ENCODE data around the gene TNNI3. TPM values are rescaled to one million over a fixed set of nuclear protein-coding genes. Genes with fewer than 3 reads are reported as not detected.
"Not testable (repeated sequence)": the region's sequence is repeated elsewhere in the genome, so short reads cannot be mapped to it uniquely, and the experiment has no call there.

The TNNI3 gene
- total RNA-seq, 2 donors from 2014 or later = 1,897 to 2,132 TPM

DNA sequence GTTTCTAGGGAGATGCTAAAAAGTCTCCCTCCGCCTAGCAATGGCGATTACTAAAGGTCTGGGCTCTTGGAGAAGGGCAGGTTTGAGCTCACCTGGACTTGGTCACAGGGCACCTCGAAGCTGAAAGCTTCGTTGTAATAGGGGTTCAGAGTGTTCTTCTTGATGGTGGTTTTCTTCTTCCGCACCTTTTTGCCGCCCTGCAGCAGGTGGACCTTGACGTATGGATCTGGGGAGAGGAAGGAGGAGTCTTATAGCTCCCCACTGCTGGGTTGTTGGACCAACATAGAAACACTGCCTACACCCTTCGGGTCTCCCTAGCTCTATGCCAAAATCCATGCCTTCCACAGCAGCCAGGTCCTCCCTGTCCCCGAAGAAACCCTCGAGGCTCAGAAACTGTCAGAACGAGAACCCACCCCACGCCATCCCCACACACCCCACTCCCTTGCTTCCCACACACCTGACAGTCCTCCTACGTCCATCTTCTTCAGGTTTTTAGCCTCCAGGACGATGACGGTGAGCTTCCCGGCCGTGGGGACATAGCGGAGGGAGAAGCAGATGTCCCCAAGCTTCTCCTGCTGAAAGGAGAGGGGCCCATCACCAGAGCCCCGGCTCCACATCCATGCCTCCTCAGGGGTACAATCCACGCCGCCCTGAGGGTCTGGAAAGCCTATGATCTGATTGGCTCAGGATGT lies 17.0 kb upstream of the TNNI3 start:
- DNase-seq (no peak), ATAC-seq (no peak)
- intact Hi-C loops (cut with DNase I) = no loop called here

DNA sequence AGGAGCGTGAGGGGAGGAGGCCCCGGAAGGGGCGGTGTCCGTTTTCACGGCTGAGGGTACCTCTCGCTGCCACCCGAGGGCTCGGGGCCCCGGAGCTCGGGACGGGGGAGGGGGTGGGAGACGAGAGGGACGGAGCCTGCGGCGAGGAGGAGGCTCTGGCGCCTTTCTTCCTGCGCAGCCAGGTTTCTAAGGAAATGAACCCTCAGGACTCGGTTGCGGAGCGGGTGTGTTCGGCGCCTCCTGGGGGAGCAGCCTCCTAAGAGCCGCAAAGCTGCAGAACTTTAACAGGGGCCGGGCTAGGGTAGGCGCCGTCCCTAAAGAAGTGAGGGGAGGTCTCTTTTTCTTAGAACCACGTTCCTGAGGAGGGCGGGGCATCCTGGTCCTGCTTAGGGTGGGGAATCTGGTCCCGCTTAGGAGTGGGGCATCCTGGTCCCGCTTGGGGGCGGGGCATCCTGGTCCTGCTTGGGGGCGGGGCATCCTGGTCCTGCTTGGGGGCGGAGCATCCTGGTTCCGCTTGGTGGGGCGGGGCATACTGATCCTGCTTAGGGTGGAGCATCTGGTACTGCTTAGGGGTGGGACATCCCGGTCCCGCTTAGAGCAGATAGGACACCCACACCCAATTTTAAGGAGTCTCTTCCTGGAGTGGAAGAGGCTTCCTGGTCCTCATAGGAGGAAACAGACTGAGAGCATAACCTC lies 16.3 kb upstream of the TNNI3 start:
- peak; percentile 86 to 94 for ATAC-seq
- peak; percentile 81 for DNase-seq
- intact Hi-C loops (cut with DNase I) = no loop called here

DNA sequence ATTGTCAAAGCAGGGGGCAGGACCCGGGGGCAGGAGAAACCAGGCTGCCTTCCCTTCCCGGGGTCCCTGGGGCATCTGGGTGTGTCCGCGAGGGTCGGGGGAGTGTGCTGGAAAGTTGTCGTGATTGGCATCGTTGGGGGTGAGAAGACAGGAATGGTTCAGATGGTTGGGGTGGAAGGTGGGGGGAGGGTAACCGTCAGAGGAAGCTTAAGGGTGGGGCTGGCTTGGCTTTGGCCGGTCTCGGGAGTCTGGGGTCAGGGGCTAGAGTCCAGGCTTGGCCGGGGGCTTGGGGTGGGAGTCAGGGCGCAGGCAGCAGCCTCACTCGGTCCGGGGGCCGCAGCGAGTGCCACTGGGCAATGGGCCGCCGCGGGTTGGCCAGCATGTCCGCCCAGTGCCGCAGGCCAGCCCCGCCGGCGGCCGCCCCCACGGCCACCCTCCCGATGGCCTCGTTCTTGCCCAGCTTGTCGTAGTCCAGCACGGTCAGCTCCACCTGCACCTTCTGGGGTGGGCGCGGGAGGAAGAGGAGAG lies 15.7 kb upstream of the TNNI3 start:
- intact Hi-C loops (cut with DNase I) = no loop called here
- ATAC-seq (peak in 1 of 2 donors; percentile 11), DNase-seq (no peak)

DNA sequence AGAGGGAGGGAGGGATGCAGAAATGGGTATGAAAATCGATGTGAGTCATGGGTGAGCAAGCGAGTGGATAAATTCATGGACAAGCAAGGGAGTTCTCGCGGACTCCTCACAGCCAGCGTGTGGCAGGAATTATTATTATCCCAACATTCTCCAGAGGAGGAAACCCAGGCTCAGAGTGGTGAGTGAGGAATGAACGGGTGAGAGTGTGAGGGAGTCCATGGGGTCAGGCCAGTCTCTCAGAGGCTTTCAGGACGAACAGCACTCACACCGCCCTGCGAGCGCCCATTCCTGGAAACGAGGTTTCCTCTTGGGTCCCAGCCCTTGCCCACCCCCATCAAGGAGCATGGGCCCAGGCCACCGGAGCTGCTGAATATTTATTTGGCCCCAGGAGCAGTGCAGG lies 15.2 kb upstream of the TNNI3 start:
- intact Hi-C loops (cut with DNase I) = no loop called here
- ATAC-seq (peak in 1 of 2 donors; percentile 9), DNase-seq (no peak)

DNA sequence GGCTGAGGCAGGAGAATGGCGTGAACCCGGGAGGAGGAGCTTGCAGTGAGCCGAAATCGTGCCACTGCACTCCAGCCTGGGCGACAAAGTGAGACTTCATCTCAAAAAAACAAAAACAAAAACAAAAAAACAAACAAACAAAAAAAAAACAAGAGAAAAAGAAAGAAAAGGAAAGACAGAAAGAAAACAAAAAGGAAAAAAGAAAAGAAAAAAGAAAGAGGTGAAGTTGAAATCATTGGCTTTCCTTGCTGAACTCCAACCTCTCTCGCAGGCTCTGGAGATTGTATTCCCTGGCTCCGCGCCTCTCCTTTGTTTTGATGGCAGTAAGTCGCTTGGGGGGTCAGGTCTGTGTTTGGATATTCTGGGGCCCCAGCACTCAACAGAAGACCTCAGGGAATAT lies 14.8 kb upstream of the TNNI3 start:
- intact Hi-C loops (cut with DNase I); DNase-seq; ATAC-seq: not testable (repeated sequence)

DNA sequence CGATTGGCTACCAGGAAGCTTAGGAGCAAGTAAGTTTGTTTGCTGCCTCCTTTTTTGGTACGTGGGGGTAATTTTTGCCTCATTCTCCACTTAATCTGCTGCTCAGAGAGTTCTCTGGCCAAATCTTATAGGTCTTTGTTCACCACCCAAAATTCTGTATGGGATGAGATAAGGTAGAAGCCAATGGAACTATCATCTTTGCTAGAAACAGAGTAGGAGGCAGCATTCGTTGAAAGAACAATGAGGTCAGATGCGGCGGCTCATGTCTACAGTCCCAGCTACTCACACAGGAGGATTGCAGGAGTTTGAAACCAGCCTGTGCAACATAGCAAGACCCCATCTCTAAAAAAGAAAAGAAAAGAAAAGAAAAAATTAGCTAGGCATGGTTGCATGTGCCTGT lies 13.9 kb upstream of the TNNI3 start:
- DNase-seq (no peak), ATAC-seq (no peak)
- intact Hi-C loops (cut with DNase I) = no loop called here

DNA sequence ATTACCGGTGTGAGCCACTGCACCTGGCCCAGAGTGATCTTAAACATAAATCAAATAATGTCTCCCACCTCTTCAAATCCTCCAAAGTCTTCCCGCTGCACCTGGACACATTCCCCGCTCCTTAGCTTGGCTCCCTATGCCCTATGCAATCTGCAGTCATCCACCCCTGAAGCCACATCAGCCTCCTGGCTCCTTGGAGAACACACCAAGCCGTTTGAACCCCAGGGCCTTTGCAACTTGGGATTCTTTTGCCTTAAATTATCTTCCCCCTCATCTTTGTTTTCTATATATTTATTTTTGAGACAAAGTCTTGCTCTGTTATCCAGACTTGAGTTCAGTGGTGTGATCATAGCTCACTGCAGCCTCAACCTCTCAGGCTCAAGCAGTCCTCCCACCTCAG lies 11.6 kb upstream of the TNNI3 start:
- ATAC-seq = no peak
- no peak for DNase-seq

DNA sequence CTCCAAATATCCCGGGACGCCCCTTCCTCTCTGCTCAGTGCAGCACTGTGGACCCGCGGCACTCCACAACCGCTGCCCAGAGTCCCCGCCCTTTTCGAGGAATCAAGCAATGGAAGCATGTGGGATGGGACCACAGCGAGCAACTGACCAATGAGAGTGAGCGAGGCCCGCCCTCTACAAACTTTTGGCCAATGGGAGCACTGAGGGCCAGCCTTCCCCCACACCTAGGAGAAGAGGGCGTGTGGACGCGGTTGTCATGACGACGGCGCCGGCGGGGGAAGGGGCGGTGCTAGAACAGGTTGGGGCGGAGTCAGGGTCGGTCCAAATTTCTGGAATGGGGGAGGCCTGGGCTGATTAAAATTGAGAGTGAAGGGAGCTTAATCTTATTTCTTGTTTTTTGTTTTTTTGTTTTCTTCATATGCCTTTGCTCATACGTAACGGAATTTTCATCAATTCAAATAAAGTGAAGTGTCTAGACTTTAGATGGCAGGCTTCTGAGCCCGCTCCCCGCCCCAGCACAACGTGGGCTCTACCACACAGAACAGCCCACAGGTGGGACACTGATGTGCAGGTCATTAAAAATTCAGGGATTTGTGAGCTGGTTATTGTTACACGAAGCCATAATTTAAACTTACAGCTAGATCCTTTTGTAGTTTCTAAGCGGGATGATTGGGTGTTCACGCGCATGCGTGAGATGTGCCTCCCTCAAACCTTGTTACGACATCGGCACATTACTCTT lies 9.2 kb upstream of the TNNI3 start, which contains the start of gene DNAAF3:
Gene DNAAF3 (minus strand): TSS at position 84 of the 739 bp plus-strand sequence. CDS start 200 bp downstream, outside the sequence.
- DNase-seq = peak; percentile 95
- peak; percentile 99 to 100 for ATAC-seq
- intact Hi-C loops (cut with DNase I) = no loop called here

More for the DNA sequence above, 11.6 kb upstream of the TNNI3 start:
- intact Hi-C loops (cut with DNase I) = no loop called here

DNA sequence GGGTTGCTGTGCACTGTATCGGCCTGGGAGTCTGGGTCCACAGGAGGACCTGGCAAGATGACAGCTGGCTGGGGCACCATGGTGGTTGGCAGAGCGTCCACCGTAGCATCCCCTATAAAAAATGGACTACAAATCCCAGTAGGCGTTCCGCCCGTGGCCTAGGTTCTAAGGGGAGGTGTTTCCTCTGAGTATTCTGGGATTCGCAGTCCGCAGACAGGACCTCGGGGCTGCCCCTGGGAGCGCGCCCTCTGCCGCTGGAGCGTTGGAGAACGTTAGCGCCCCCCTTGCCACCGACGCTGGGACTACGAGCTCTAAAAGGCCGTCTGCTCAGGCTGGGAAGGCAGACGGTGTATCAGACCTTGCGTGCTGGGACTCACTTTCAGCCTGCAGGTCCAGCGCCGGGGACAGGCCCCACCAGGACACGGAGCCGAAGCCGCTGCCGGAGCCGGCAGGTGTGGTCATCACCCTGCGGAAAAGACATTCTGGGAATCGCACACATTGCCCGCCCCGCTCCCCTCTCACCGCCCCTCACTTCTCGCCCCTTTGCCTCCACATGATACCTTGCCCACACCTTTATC lies 8.5 kb upstream of the TNNI3 start:
- intact Hi-C loops (cut with DNase I) = no loop called here
- DNase-seq (peak; percentile 70), ATAC-seq (peak; percentile 81)

DNA sequence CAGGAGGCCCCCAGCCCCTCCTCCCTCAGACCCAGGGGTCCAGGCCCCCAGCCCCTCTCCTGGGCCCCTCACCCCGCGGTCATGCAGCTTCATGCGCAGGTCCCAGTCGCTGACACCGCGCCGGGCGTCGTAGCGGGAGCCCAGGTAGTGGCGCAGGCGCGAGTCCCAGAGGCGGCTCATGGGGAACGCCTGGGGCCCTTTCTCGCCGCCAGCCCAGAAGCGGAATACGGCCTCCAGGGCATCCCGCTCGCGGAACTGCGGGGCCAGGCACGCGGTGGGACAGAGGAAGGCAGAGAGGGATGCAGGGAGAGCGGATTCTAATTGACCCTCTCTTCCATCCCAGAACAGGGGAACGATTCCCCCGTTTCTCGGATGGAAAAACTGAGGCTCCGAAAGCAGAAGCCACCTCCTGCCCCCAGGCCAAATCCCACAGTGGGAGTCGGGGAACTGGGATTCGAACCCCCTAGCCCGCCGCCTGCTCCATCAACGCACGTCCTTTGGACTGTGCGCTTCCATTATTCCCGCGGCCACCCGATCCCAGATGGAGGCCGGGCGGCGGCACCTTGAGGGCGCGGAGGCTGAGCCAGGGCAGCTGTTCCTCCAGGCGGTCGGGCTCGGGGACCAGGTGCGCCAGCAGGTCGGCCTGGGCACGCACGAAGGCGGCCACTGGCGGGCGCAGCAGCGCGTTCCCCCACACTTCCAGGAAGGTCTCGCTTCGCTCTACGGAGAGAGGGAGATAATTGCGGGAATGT lies 4.2 kb upstream of the TNNI3 start:
- intact Hi-C loops (cut with DNase I) = no loop called here
- ATAC-seq (no peak), DNase-seq (peak; percentile 18)

DNA sequence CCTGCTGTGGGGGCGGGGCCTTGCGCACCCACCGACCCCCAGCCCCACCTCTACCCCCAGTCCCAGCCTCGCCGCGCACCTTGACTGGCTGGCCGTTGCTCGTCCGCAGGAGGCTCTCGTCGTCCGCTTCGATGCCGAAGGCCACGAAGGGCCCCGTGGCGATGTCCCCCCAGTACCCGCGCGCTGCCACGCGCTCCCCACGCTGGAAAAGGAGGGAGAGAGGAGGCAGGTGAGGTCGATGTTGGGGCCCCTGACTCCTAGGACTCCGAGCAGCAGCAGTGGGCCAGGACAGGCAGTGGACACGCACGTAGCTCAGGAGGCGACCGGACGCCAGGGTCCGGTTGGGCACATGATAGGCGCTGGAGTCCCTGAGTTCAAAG lies 3.4 kb upstream of the TNNI3 start:
- ATAC-seq (no peak), DNase-seq (no peak)
- intact Hi-C loops (cut with DNase I) = no loop called here

DNA sequence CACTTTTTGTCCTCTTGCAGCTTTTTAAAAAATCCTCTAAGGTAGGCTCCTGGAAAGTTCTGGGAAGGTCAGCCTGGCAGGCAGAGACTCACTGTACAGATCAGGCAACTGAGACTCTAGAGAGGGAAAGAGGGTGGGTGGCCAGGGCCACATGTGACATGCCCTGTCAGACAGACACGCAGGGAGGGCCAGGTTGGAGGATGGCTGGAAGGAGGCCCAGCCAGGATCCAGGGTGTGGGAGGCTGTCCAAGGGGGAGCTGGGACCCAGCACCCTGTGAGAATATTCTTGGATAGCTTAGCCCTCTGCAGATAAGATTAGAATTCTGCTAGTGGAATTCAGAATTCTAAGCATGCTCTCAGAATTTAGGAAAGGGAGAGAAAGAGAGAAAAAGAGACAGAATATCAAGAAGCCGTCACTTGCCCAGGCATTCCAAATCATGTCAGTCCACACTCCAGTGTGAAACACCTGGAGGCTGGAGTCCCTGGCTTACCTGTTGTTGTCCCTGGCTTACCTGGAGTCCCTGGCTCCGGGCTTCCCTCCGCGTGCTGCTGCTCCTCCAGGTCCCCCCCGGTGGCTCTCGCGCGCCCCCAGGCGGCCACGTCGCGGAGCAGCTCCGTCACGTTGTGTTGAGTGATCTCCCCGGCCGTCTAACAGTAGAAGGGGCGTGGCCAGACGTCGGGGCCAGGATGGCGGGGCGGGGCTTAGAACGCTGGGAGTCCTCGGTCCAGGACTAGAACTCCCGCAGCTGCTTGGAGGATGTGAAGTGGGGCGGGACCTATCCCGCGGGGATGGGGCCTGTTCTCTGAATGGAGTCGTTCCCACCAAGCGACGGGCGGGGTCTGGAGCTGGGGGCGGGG lies 2.8 kb upstream of the TNNI3 start:
- DNase-seq = peak; percentile 86
- ATAC-seq = peak; percentile 49 to 57
- intact Hi-C loops (cut with DNase I) = no loop called here

DNA sequence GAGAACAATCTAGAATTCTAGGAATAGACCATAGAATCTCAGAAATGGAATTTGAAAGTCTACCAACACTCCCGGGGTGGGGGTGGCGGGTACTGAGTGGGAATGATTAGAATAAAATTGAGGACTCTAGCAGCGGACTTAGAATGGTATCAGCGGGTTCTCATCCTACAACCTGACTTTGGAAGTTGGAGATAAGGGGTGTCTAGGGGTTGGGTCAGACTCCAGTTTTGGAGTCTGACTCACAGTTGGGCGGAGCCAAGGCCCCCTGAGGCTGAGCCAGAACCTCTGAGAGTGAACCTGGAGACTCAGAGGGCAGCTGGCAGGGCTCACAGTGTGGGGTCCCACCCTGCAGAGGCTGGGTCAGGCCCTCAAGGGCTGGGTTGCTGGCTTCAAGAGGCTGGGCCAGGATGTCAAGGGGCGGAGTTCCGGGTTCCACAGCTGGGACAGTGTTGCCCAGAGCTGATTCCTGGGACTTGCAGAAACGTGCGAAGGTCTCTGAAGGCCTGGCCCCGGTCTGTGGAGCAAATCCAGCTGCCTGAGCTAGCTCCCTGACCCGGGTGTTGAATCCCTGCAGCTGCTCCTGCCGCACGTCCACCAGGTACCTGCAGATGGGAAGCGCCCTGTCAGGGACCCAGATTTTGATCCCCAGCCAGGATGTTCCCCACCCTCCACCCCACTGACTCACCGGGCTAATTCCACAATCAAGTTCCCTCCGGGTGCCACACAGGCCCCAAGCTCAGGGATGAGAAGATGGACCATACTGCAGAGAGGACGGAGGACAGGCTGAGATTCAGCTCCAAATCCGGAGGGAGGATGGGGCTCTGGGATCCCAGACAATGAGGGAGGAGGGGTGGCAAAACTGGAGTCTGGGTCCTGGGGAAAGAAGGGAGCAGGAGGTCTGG lies 1.6 kb upstream of the TNNI3 start:
- ATAC-seq = peak; percentile 58 to 85
- DNase-seq = peak; percentile 83
- intact Hi-C loops (cut with DNase I) = no loop called here

DNA sequence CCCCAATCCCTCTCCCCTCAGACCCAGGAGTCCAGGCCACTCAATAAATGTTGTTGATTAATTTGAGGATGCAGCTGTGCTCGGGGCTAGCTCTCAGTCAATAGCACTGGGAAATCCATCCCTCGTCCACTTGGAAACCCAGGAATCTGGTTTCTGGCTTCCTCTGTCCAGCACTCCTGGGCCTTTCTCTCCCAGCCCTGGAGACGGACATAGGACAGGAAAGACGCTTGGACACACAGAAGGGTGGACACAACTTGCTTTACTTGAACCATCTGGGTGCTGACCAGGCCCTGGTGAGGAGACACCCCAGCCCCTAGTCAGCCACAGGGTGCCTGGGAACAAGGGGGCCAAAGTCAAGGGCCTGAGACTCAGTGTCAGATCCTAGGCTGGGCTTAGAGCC lies 891 bp upstream of the TNNI3 start:
- intact Hi-C loops (cut with DNase I) = no loop called here
- ATAC-seq (no peak), DNase-seq (no peak)

DNA sequence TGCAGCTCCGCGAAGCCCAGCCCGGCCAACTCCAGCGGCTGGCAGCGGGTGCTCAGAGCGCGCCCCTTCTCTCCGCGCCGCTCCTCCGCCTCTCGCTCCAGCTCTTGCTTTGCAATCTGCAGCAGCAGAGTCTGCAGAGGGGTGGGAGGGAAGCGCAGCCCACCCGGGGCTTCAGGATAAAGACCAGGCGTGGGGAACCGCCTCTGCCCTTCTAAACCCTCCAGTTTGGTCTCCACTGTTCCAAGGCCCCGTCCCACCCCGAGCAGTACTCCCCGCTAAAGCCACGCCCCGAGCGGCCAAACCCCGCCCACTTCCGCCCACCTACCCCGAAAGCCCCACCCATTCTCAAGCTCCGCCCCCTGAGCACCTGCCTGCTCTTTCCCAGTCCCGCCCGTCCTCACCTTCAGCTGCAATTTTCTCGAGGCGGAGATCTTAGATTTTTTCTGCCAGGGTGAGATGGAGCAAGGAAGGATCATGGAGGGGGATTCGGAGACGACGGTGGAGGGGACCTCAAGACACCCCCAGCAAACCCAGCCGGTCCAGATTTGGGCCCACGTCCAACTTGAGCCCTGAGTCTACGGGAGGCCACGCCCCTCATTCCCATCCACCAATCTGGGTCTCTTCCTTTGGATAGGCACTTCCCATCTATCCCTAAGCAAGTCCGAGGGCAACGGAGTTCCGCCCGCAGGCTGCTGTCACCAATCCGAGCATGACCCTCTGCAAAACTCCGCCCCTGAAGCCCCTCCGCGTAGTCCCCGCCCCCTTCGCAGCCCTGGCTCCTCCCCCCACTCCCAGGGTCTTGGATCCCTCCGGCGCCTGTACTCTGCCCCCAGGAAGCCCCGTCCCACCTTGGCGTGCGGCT lies 1.1 kb downstream of the TNNI3 start:
- intact Hi-C loops (cut with DNase I) = no loop called here
- DNase-seq = peak; percentile 60
- peak; percentile 48 to 82 for ATAC-seq

DNA sequence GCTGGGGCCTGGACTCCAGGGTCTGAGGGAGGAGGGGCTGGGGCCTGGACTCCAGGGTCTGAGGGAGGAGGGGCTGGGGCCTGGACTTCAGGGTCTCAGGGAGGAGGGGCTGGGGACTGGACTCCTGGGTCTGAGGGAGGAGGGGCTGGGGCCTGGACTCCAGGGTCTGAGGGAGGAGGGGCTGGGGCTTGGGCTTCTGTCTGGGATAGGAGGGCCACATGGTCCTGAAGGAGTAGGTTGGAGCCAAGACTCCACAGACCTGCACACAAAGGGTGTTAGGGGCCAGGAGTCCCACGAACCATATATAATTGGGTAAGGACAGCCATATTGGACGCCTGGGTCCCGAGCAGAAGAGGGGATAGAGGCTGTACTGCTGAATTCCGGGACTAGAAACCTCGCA lies 1.7 kb downstream of the TNNI3 start:
- intact Hi-C loops (cut with DNase I); DNase-seq; ATAC-seq: not testable (repeated sequence)

Data from left cardiac atrium (tissue), 4 donors.